ENCODE data around the gene CAPN12. TPM values are rescaled to one million over a fixed set of nuclear protein-coding genes. Genes with fewer than 3 reads are reported as not detected.

CAPN12 gene
- total and polyA plus RNA-seq, 10 donors, result 9.0 to 33.3 (median 16.0) TPM

DNA sequence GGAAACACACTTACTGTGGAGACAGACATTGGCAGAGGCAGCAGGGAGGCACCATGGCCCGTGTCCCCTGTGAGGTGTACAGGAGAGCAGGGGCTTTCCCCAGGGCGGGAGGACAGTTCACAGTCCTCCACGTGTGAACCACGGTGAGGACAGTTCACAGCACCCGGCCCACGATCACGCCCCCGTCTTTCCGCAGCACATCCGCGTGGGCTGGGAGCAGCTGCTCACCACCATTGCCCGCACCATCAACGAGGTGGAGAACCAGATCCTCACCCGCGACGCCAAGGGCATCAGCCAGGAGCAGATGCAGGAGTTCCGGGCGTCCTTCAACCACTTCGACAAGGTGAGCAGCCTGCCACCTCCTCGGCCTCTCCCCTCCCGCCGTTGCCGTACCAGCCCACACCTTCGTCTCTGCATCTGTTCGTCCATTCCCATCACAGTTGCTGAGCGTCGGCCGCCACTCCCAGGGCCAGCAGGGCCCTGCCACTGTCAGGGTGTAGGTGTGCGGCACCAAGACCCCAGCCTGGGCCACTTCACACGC, 17.4 kb downstream of the CAPN12 start:
- no peak for DNase-seq
- Histone ChIP-seq H3K27me3 (replicated peaks in 1 of 7) (no peaks in the 10 kb centered on the region), H3K27ac (peak overlapping the region; percentile 51 to 88 (median 80)), H3K4me3 (peak overlapping the region in 3 of 8 donors; percentile 3 to 23 (median 9)), H3K9me3 (no peaks in the 10 kb centered on the region), H3K4me1 (peaks cover 29 to 99% (median 75%) of the 10 kb centered on the region in 6 donors), H3K36me3 (peaks cover 3 to 100% (median 90%) of the 10 kb centered on the region in 6 donors)
- TF ChIP-seq POLR2A (IDR thresholded peaks at IDR 0.05) (no peak), POLR2AphosphoS5 (IDR thresholded peaks at IDR 0.05) (peak in 2 of 3 donors; percentile 43 to 72)
- TF ChIP-seq, protein P1, sequence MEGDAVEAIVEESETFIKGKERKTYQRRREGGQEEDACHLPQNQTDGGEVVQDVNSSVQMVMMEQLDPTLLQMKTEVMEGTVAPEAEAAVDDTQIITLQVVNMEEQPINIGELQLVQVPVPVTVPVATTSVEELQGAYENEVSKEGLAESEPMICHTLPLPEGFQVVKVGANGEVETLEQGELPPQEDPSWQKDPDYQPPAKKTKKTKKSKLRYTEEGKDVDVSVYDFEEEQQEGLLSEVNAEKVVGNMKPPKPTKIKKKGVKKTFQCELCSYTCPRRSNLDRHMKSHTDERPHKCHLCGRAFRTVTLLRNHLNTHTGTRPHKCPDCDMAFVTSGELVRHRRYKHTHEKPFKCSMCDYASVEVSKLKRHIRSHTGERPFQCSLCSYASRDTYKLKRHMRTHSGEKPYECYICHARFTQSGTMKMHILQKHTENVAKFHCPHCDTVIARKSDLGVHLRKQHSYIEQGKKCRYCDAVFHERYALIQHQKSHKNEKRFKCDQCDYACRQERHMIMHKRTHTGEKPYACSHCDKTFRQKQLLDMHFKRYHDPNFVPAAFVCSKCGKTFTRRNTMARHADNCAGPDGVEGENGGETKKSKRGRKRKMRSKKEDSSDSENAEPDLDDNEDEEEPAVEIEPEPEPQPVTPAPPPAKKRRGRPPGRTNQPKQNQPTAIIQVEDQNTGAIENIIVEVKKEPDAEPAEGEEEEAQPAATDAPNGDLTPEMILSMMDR (IDR thresholded peaks at IDR 0.05 in 8 of 11, conservative IDR thresholded peaks at IDR 0.05 in 3 of 11), result no peak
- intact Hi-C loops (cut with DNase I; ENCODE audit: low total_unique reads), result no loop called here
- 61 to 75% (median 71%) methylated on average over 20 to 30 of the region's 30 CpGs for WGBS, 5 donors

DNA sequence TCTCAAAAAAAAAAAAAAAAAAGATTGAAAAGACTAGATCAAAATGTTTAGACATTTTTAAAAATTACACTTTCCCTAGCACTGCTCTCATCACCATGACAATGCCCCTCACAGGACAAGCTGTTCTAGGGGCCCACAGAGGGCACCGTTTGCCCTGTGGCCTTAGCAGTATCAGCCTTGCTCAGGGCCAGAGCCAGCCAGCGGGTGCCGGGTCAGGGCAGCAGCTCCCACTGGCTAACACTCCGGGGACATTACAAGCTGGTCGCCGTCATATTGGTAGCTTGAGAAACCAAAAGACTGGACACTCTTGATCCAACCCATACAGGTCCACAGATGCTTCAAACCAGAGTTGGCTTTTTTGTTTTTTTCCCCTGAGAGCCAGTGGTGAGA, 18.0 kb downstream of the CAPN12 start:
- TF ChIP-seq, protein P1 (IDR thresholded peaks at IDR 0.05 in 8 of 11, conservative IDR thresholded peaks at IDR 0.05 in 3 of 11), result no peak
- peak; percentile 49 to 63 (median 54) for TF ChIP-seq POLR2AphosphoS5 (IDR thresholded peaks at IDR 0.05)
- intact Hi-C loops (cut with DNase I; ENCODE audit: low total_unique reads), result no loop called here
- Histone ChIP-seq H3K4me1 (peaks cover 29 to 99% (median 73%) of the 10 kb centered on the region in 6 donors), H3K27me3 (replicated peaks in 1 of 7) (no peaks in the 10 kb centered on the region), H3K36me3 (peaks cover 3 to 100% (median 92%) of the 10 kb centered on the region in 6 donors), H3K4me3 (no peak overlapping the region), H3K9me3 (no peaks in the 10 kb centered on the region), H3K27ac (peak overlapping the region; percentile 51 to 88 (median 80))
- DNase-seq, result no peak
- 72 to 83% (median 73%) methylated on average over 6 of the region's 6 CpGs for WGBS, 5 donors

DNA sequence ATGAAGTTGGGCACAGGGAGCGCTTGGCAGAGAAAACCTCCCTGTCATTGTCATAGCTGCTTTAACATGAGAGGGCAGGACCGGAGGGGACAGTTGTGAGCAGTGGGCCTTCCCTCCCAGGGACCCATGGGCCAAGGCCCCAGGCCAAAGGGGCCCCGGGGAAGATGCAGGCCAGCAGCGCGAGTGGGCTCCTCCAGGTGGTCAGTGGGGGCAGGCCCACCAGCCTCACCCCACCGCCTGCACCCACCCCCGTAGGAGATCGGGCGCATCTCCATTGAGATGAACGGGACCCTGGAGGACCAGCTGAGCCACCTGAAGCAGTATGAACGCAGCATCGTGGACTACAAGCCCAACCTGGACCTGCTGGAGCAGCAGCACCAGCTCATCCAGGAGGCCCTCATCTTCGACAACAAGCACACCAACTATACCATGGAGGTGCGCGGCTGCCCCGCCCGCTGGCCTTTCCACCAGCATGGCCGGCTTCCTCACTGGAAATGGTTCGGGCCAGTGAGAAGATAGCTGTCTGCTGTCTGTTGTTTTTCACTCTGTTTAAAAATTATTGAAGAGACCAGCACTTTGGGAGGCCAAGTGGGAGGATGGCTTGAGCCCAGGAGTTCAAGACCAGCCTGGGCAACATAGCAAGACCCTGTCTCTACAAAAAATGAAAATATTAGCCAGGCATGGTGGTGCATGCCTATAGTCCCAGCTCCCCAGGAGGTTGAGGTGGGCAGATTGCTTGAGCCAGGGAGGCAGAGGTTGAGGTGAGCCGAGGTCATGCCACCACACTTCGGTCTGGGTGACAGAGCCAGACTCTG, 18.6 kb downstream of the CAPN12 start:
- DNase-seq, result no peak
- WGBS, 5 donors, result 72 to 90% (median 88%) methylated on average over 14 to 21 of the region's 21 CpGs
- peaks cover 29 to 99% (median 67%) of the 10 kb centered on the region in 6 donors for H3K4me1 ChIP-seq
- H3K9me3 ChIP-seq, result no peaks in the 10 kb centered on the region
- H3K36me3 ChIP-seq, result peaks cover 3 to 100% (median 92%) of the 10 kb centered on the region in 6 donors
- intact Hi-C loops (cut with DNase I; ENCODE audit: low total_unique reads), result no loop called here
- no peaks in the 10 kb centered on the region for H3K27me3 ChIP-seq (replicated peaks in 1 of 7)
- TF ChIP-seq POLR2AphosphoS5 (IDR thresholded peaks at IDR 0.05), result peak in 2 of 3 donors; percentile 13 to 62
- TF ChIP-seq, protein P1 (IDR thresholded peaks at IDR 0.05 in 8 of 11, conservative IDR thresholded peaks at IDR 0.05 in 3 of 11), result no peak
- H3K4me3 ChIP-seq, result no peak overlapping the region
- peak overlapping the region in 7 of 8 donors; percentile 51 to 88 (median 81) for H3K27ac ChIP-seq
